GM18868 (cell line): ENCODE results near the gene BAMBI.

Source experiments
- ATAC-seq: cut with Tn5 transposase; IDR thresholded peaks from one replicate; pipeline ENCODE4 v1.9.1; 2021; ENCODE audit warnings: mild to moderate bottlenecking, moderate library complexity; ENCODE audit not compliant: unreplicated experiment

Gene BAMBI

DNA sequence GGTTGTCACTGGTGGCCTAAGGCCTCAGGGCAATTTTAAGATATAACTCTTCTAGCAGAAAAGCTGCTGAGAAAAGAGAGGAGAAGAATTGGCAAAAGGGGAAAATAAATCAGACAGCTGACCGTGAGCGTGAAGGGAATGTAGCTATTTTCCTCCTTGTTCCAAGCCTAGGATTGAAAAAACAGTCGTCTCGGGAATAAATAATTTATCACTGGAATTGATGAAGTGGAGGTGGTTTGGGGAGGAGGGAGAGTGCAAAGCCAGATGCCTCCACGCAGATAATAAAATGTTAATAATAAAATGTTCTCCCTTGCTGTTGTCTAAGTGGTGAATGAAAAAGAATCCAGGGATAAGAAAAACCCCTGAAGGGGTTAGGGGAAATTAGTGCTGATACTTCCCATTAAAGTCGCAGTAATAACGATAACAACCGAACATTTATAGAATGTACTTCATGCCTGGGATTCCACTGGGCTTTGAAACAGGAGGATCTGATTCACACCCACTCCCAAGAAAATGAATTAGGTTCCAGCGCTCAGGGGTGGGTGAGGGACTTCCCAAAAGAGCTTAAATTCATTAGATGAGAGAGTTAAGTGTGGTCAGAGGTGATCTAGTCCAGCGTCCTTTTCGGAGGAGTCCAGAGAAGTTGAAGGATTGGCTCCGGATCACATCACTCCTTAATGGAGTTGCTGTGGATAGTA lies 27.3 kb downstream of the BAMBI start:
- no peak for ATAC-seq

DNA sequence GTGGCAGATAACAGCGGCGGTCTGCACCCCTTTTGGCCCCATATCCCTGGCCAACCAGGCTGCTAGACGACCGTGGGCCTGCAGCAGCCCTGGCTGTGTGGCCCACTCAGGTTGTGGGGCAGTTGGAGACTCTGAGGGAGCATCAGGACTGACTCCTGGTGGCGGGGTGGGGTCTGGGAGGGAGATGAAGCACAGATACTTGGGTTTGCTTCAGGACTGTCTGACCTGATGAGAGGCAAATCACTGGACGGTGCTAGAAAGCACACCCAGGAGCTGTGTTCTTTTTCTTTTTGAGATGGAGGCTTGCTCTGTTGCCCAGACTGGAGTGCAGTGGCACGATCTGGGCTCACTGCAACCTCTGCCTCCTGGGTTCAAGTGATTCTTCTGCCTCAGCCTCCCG lies 28.2 kb downstream of the BAMBI start:
- no peak for ATAC-seq

DNA sequence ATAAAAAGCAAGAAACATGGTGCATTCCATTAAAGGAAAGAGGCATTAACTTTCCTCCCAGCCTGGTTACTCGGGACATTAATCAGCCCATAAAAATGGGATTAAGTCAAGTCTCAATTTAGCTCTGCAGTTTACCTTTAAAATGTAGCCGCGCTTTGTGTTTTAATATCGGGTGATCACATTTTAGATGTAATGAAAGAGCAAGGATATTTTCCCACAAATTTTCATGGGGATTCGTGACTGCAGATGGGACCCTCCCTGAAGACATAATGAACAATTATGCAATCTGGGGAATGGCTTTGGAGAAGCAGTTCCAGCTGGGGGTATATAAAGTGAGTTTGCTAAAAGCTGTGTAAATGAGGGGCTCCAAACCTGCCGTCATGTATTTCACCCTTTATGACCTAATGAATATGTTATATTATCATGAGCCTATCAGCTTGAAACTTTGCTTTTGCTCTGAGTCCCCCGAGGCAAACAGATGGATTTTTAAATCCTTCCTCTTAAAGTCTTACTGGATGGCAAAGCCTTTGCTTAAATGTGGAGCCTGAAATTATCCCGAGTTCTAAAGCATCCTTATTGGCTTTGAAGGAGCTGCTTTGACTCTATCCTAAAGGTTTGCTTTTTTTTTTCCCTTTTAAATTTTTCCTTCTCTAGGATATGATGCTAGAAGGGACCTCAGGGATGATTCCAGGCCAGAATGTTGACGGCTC lies 31.8 kb downstream of the BAMBI start:
- no peak for ATAC-seq

DNA sequence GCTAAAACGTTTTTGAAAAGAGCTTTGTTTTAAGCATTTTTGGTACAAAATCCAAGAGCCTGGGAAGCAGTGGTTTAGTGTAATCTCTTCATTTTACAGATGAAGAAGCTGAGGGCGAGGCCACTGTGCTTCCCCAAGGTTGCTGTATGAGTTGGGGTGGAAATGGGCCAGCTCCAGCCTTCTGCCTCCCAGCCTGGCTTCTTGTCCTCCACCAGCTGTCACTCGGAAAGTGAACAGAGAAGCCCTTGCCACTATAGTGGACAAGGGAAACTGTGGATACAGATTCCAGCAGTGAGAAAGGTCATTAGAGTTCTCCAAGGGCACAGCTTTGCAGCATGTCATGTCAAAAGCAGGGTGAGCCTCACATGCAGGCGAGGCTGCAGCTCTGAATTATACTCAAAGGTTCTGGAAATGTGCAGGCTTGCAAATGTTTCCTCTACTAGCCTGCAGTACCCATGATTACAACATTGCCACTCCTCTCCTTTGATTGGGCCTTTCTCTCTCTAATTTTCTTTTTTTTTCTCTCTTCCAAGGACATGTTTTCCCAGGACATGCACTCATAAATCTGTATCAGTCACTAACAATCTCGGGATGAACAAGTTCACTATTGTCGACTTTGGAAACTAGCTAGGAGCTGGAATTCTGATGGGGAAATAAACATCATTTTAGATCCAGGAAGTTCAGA lies 33.0 kb downstream of the BAMBI start:
- no peak for ATAC-seq

DNA sequence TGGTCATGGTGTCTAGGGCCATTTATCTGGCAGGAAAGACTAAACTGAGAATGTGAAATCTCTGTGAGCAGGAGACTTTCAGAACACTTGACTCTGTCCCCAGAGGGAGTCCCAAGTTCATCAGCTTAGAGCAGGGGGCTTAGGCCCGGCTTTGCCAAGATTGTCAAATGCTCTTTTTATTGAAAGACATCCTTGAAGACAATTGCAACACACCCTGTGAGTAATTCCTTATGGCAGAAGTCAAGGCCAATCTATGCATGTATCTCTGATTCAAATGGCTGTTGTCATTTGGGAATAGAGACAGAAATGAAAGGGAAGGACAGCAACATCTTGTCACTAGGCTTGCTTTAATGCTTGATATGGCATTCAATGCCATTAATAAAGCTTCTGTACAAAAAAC lies 33.7 kb downstream of the BAMBI start:
- ATAC-seq: no peak

DNA sequence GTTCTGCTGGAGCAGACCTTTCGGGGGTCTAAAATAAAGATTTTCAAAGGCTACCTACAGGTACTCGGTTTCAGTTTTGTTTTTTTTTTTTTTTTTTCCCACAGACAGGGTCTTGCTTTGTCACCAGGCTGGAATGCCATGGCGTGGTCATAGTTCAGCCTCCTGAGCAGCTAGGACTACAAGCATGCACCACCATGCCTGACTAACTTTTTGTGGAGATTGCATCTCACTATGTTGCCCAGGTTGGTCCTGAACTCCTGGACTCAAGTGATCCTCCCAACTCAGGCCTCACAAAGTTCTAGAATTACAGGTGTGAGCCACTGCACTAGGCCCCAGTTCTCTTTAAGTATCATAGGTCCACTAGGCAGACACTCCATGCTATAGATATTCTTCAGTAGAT lies 34.5 kb downstream of the BAMBI start:
- ATAC-seq: no peak

DNA sequence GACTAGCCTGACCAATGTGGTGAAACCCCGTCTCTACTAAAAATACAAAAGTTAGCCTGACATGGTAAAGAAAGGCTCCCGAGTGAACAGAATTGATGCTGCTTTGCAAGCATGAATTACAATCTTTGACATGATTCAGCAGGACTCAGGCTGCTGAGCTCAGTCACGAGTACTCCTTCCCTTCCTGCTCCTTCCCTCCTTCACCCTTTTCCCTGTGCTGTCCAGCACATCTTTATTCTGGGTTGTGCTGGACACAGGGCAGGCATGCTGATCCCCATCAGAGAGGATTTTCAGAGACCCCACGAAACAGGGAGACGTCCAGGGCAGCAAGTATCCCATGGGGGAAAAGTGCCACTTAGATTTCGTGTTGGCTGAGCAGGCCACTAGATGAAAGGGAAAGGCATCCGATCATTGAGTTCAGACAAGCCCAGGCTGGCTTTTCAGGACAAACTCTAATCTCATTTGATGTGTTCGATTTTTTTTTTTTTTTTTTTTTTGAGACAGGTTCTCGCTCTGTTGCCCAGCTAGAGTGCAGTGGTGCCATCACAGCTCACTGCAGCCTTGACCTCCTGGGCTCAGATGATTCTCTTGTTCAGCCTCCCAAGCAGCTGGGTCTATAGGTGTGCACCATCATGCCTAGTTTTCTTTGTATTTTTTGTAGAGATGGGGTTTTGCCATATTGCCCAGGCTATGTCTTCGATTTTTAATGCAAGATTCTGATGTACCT lies 36.5 kb downstream of the BAMBI start:
- ATAC-seq: no peak

DNA sequence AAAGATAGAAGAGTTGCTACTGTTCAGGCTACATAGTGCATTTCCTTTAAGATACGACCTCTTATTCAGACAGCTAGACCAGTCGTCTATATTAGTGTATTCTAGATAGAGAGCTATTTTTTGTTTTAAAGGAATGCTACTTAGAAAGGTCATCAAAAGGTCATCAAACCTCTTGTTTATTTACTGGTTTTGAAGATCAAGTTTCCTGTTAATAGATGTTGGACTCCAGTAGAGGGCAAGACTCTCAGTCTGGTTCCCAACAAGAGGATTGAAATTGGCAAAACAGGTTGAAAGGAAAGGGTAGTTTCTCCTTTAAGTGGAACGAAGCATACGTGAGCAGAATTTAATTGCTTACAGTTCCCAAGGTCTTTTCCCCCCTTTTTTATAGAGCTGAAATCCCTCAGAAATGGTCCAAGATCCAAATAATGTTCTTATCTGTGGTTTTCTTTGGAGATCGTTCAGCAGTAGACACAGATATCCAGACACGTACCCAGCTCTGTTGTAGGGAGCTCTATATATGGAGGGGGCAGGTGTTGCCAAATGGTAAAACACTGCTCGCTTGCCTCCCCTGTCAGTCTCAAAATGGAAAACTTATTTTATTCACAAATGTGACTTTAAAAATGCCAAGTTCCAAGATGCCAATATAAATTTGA lies 37.2 kb downstream of the BAMBI start:
- no peak for ATAC-seq

DNA sequence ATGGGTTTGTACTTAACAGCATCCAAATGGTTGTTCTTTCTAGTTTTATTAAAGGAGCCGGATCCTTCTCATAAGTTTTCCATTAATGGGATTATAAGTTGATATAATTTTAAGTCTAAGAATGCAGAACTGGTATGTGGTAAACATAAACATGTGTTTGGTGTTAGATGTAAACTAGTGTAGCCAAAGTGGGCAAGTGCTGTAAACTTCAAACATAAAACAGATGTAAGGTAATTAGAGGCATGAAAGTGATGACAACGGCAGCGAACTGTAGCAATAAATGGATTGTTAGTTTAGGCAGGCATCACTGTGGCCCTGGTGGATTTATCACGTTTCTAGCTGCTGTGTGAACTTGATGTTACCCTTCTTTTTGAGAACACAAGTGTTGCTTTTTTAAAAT lies 37.9 kb downstream of the BAMBI start:
- ATAC-seq: no peak

DNA sequence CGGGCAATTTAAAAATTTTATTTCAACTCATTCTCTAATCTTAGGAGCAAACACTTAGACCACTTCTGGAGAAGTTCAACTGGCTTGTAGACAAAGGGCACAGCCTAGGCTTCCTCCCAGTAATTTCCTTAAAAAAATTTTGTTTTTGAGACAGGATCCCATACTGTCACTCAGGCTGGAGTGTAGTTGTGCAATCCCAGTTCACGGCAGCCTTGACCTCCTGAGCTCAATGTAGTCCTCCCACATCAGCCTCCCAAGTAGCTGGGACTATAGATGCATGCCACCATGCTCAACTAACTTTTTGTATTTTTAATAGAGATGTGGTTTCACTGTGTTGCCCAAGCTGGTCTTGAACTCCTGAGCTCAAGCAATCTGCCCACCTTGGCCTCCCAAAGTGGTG lies 38.4 kb downstream of the BAMBI start:
- ATAC-seq: no peak

DNA sequence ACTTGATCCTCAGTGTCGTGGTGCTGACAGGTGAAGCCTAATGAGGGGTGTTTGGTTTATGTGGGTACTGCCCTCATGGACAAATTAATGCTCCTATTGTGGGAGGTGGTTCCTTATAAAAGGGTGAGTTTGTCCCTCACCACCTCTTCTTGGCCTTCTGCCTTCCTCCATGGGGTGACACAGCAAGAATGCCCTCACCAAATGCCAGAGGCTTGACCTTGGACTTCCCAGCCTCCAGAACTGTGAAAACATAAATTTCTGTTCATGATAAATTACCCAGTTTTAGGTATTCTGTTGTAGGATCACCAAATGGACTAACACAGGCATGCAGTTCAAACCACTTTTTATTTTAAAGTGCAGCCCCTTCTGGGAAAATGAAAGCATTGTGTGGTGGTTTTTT lies 39.4 kb downstream of the BAMBI start:
- ATAC-seq: no peak

DNA sequence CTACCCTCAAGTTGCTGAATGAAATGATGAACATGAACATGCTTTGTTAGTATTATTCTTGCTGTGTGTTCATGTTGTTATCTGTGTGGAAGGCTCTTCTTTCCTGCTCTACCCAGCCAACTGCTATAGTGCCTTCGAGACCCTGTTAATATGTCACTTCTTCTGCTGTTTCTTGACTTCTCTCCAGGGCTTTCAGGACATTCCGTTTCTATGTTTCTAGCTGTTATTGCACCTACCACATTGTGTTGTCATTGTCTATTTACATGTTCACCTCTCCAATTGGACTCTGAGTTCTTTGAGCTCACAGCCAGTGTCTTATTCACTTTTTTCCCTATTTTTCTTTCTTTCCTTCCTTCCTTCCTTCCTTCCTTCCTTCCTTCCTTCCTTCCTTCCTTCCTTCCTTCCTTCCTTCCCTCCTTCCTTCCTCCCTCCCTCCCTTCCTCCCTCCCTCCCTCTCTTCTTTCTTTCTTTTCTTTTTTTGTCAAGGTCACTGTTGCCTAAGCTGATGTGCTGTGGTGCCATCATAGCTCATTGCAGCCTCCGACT lies 40.4 kb downstream of the BAMBI start:
- no peak for ATAC-seq

DNA sequence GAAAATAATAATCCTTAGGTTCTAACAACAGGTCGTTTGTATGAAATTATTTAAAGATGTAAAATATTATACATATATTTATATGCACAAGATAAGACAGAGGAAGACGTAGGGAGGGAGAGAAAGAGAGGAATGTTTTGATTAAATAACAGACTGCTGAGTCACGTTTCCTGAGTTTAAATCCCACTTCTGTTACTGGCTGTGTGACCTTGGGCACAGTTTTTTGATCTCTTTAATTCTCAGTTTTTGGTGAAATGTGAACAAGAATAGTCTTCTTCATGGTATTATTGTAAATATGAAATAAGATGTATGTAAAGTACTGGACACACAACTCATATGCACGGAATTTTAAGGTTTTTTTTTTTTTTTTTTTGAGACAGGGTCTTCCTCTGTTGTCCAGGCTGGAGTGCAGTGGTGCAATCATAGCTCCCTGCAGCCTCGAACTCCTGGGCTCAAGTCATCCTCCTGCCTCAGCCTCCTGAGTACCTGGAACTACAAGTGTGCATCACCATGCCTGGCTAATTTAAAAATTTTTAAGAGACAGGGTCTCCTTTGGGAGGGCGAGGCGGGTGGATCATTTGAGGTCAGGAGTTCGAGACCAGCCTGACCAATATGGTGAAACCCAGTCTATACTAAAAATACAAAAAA lies 42.6 kb downstream of the BAMBI start:
- no peak for ATAC-seq

DNA sequence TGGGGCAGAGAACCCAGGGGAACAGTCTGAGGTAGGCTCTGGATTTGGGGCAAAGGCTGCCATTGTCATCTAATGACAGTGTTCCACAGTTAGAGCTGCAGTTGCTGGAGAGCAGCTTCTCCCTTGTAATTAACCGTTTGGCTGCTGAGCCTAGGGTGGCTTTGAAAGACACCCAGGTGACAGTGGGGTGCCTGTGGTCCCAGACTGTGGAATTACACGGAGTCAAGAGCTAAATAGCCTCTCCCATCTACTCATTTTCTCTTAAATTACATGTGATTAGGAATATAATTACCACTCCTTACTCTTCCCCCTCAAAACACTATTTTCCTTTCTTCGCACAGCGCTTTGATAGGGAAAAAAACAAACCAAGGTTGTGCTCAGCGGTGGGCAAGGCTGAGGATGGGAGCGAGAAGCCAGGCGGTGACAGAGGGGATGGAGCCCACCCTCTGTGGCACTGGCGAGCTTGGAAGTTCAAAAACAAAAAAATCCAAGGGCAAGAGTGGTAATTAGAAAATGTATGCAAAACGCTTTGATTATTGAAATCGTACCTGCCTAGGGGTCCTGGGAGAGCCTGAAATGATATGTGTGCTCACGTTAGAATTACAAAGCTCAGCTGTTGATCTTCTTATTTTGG lies 44.1 kb downstream of the BAMBI start:
- ATAC-seq: no peak

DNA sequence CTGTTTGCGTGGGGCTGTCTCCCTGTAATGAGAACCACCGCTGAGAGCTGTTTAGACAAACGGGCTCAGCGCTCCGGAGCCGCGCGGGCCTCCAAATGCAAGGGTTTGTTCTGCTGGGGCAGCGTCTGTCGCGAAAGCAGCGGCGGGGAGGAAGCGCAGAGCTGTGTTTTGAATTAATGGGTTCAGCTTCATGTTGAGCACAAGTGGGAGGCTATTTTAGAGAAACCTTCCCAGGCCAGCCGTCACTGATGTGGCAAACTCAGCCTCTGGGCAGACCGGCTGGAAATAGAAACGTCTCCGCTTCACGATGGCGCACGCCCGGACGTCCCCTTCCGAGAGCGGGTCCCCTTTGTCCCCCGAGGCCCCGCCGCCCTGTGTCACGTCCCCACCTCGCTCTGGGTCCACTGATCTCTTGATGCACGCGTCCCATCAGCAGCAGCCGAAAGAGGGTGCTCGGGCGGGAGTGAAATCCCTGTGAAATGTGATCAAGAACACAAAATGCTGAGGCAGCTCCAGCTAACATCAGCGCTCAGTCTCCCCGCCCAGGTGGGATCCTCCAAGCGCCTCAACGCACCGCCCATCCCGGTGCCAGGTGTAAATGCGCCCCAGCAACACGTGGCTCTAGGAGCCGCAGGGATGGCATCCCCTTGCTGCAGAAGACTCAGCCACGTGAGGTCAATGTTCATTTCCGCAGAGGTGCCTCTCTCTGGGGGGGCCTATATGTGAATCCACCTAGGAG lies 44.9 kb downstream of the BAMBI start:
- no peak for ATAC-seq

DNA sequence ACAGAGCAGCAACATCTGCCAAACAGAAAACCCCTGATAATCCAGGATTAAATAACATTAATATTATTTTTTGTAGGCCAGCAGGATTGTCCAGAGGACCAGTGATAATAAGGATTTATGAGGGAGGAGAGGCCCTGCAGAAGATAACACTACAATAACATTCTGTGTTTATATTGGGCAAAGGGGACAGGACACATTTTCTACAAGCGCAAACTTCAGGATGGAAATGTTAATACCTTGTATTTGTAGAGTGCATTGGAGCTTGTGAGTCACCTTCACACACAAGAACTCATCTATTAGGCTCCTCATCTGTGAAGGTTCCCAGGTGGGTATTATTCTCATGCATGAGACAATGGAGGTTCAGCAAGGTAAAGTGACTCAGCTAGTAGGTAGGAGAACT lies 51.0 kb downstream of the BAMBI start:
- no peak for ATAC-seq

DNA sequence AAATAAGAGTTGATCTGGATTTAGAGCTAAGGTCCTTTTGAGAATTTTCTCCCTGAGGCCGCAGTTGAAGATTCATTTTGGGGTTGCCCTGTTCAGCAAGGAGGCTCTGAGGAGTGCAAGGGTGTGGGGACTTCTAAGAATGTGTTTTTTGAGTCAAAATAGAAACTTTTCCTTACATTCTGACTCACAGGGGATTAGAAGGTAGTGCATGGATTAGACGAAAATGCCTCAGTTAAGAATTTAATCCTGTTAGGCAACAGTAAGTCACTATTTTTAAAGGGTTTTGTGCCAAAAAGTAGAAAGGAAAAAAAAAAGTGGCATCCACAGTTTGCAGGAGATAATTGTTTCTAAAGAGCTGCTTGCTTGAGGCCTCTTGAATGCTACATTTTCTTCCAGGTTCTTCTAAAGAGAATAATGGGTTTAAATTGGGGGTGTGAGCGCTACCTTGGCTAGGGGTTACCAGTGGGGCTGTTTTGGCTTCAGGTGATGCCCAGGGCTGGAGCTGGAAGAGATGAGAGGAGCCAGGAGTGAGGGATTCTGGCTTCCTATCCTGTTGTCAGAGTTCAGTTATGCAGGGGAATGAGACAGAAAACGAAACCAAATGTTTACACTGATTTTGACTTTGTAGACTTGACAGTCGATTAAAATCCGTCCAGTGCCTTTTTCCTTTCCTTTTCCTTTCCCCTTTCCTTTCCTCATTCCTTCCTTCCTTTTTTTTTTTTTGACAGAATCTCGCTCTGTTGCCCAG lies 52.9 kb downstream of the BAMBI start:
- ATAC-seq: no peak

DNA sequence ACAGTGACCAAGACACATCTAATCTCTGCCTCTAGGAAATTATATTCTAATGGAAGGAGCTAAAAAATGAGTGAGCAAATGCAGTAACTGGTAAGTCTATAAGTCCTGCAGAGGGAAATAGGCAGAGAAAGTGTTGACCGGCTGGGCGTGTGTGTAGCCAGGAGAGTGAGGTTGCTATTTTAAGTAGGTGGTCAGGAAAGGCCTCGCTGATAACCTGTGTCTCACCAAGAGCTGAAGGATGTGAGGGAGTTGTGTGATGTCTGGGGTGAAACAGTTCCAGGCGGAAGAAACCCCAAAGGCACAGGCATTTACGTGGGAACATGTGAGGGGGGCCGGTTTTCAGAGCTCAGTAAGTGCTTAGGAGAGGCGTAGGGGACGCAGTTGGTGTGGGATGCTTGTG lies 54.8 kb downstream of the BAMBI start:
- ATAC-seq: no peak
